GM21526 (cell line): Measurements from ENCODE around the gene SLC47A1.
"Not testable (repeated sequence)": the region's sequence is repeated elsewhere in the genome, so short reads cannot be mapped to it uniquely, and the experiment has no call there.

Experiments
- ATAC-seq: cut with Tn5 transposase; IDR thresholded peaks from one replicate; pipeline ENCODE4 v1.9.1; 2021; ENCODE audit warnings: moderate library complexity; ENCODE audit not compliant: unreplicated experiment, low FRiP score

The SLC47A1 gene

GRCh38 chr17:19533718-19534561 lies at the start of gene SLC47A1:
Gene SLC47A1 (plus strand): TSS chr17:19533854. CDS start chr17:19533940, 86 bp downstream.
- no peak for ATAC-seq

- ATAC-seq: no peak
These were observed 47.8 kb upstream of the SLC47A1 start for GRCh38 chr17:19485800-19486340.

- ATAC-seq: no peak
These were observed 47.2 kb upstream of the SLC47A1 start for GRCh38 chr17:19486351-19487023.

- no peak for ATAC-seq
These were observed 46.5 kb upstream of the SLC47A1 start for GRCh38 chr17:19487024-19487600.

- ATAC-seq: no peak
These were observed 41.5 kb upstream of the SLC47A1 start for GRCh38 chr17:19492141-19492540.

- ATAC-seq: no peak
These were observed 38.5 kb upstream of the SLC47A1 start for GRCh38 chr17:19494961-19495806.

- no peak for ATAC-seq
These were observed 37.7 kb upstream of the SLC47A1 start for GRCh38 chr17:19495828-19496528.

- ATAC-seq: no peak
These were observed 36.0 kb upstream of the SLC47A1 start for GRCh38 chr17:19497624-19498023.

- no peak for ATAC-seq
These were observed 32.4 kb upstream of the SLC47A1 start for GRCh38 chr17:19501219-19501618.

GRCh38 chr17:19502517-19502916 lies 31.1 kb upstream of the SLC47A1 start:
- ATAC-seq: no peak

GRCh38 chr17:19505561-19505960 lies 28.1 kb upstream of the SLC47A1 start:
- ATAC-seq: not testable (repeated sequence)

GRCh38 chr17:19507775-19508576 lies 25.7 kb upstream of the SLC47A1 start:
- peak; percentile 71 for ATAC-seq

- ATAC-seq: no peak
These were observed 25.1 kb upstream of the SLC47A1 start for GRCh38 chr17:19508577-19508867.

- ATAC-seq: not testable (repeated sequence)
These were observed 24.3 kb upstream of the SLC47A1 start for GRCh38 chr17:19509281-19509852.

GRCh38 chr17:19510903-19511302 lies 22.8 kb upstream of the SLC47A1 start:
- ATAC-seq: no peak

- no peak for ATAC-seq
These were observed 19.7 kb upstream of the SLC47A1 start for GRCh38 chr17:19513897-19514488.

GRCh38 chr17:19517699-19518098 lies 16.0 kb upstream of the SLC47A1 start:
- ATAC-seq: no peak
